Peyer's patch (tissue), 4 donors: ENCODE measurements around the gene SYNJ1.

Experiments
- POLR2A ChIP-seq, 2 donors: fragments of 450-650 bp; IDR thresholded peaks; one replicate each; pipeline ENCODE4 v1.5.1; 2017; ENCODE audit warnings: antibody characterized with exemption in 2 of 2, mild to moderate bottlenecking in 2 of 2, moderate library complexity in 2 of 2
- TF ChIP-seq, protein P1 (sequence below), 6 experiments: fragments of 450-650 bp in 4 of 6; fragments of 200-600 bp in 2 of 6; sonication (generic) in 1 of 6; IDR thresholded peaks; one replicate each; pipeline ENCODE4 v1.5.1; 2017 to 2019; ENCODE audit warnings: antibody characterized with exemption in 6 of 6, mild to moderate bottlenecking in 3 of 6, moderate library complexity in 1 of 6

DNA sequence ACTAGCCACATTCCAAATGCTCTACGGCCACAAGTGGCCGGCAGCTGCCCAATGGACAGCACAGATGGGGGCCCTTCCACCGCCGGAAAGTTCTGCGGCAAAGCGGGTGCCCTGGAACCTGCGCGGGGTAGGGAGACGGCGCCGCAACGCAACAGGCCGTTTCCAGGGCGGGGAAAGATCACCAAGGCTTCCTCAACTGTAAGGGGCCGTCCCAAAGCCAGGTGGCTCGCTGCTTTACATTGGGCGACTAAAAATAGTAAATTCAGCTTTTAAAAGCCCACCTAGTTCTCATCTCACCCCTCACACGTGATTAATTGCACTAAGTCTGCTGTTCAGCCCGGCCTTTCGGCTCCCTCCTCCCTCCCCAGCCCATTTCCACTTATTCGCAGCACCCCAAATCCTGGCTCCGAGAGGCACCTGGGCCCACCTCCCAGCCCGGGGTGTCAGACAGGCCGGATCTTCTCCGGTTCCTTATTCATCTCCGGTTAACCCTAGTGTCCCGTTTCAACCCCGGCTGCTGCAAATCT is 116.3 kb downstream of the SYNJ1 start:
- TF ChIP-seq, protein P1, sequence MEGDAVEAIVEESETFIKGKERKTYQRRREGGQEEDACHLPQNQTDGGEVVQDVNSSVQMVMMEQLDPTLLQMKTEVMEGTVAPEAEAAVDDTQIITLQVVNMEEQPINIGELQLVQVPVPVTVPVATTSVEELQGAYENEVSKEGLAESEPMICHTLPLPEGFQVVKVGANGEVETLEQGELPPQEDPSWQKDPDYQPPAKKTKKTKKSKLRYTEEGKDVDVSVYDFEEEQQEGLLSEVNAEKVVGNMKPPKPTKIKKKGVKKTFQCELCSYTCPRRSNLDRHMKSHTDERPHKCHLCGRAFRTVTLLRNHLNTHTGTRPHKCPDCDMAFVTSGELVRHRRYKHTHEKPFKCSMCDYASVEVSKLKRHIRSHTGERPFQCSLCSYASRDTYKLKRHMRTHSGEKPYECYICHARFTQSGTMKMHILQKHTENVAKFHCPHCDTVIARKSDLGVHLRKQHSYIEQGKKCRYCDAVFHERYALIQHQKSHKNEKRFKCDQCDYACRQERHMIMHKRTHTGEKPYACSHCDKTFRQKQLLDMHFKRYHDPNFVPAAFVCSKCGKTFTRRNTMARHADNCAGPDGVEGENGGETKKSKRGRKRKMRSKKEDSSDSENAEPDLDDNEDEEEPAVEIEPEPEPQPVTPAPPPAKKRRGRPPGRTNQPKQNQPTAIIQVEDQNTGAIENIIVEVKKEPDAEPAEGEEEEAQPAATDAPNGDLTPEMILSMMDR (IDR thresholded peaks at IDR 0.05), result no peak
- no peak for TF ChIP-seq POLR2A (IDR thresholded peaks at IDR 0.05)
